ENCODE data around the gene UBE2R2.
"Not testable (repeated sequence)": the region's sequence is repeated elsewhere in the genome, so short reads cannot be mapped to it uniquely, and the experiment has no call there.

UBE2R2 gene

GRCh38 chr9:33843312-33843961 is 26.5 kb downstream of the UBE2R2 start:
- H3K4me3 ChIP-seq (ENCODE audit: low read depth, low read length) = no peak overlapping the region
- TF ChIP-seq CTCF (conservative IDR thresholded peaks at IDR 0.05; ENCODE audit: low read depth, low read length) = no peak
- DNase-seq (ENCODE audit: low read depth) = no peak

GRCh38 chr9:33846231-33846630 is 29.3 kb downstream of the UBE2R2 start:
- DNase-seq (ENCODE audit: low read depth) = no peak
- H3K4me3 ChIP-seq (ENCODE audit: low read depth, low read length) = no peak overlapping the region
- no peak for TF ChIP-seq CTCF (conservative IDR thresholded peaks at IDR 0.05; ENCODE audit: low read depth, low read length)

GRCh38 chr9:33847894-33848205 is 30.9 kb downstream of the UBE2R2 start:
- H3K4me3 ChIP-seq (ENCODE audit: low read depth, low read length); DNase-seq (ENCODE audit: low read depth): not testable (repeated sequence)

- TF ChIP-seq CTCF (conservative IDR thresholded peaks at IDR 0.05; ENCODE audit: low read depth, low read length) = no peak
- H3K4me3 ChIP-seq (ENCODE audit: low read depth, low read length) = no peak overlapping the region
- DNase-seq (ENCODE audit: low read depth) = no peak
Measured at GRCh38 chr9:33850267-33850629, 33.3 kb downstream of the UBE2R2 start.

GRCh38 chr9:33850677-33851076 is 33.7 kb downstream of the UBE2R2 start:
- DNase-seq (ENCODE audit: low read depth) = no peak
- TF ChIP-seq CTCF (conservative IDR thresholded peaks at IDR 0.05; ENCODE audit: low read depth, low read length) = no peak
- H3K4me3 ChIP-seq (ENCODE audit: low read depth, low read length) = no peak overlapping the region

- no peak overlapping the region for H3K4me3 ChIP-seq (ENCODE audit: low read depth, low read length)
- TF ChIP-seq CTCF (conservative IDR thresholded peaks at IDR 0.05; ENCODE audit: low read depth, low read length) = no peak
- DNase-seq (ENCODE audit: low read depth) = peak; percentile 18
Measured at GRCh38 chr9:33851301-33851700, 34.3 kb downstream of the UBE2R2 start.

- DNase-seq (ENCODE audit: low read depth) = peak; percentile 61
- peak; percentile 56 for TF ChIP-seq CTCF (conservative IDR thresholded peaks at IDR 0.05; ENCODE audit: low read depth, low read length)
Measured at GRCh38 chr9:33852216-33852826, 35.4 kb downstream of the UBE2R2 start.

More at GRCh38 chr9:33852216-33852826, 35.4 kb downstream of the UBE2R2 start:
- H3K4me3 ChIP-seq (ENCODE audit: low read depth, low read length) = no peak overlapping the region

All from choroid plexus epithelial cell (primary cell).